Astrocyte of the spinal cord (primary cell): ENCODE data around the gene ACTL7B.

Experiments
- DNase-seq: peaks from one replicate; pipeline ENCODE4 v3.0.0; 2011; ENCODE audit warnings: low read depth, low spot score
- H3K4me3 ChIP-seq: 2 replicates; pipeline ENCODE4 v1.5.1; 2011; ENCODE audit warnings: low read depth, mild to moderate bottlenecking, low read length, moderate library complexity
- in situ Hi-C: cut with HindIII; loops from 2 replicates; pipeline ENCODE4 v1.10.0; 2017; ENCODE audit warnings: low sequenced_read_pairs
- TF ChIP-seq, protein P1 (sequence below): IDR thresholded peaks from 2 replicates; pipeline ENCODE4 v1.5.1; 2012; ENCODE audit warnings: low read depth, mild to moderate bottlenecking, low read length, inconsistent platforms

The ACTL7B gene

GRCh38 chr9:108812396-108813025 is 43.3 kb downstream of the ACTL7B start:
- no peak for DNase-seq
- TF ChIP-seq, protein P1, sequence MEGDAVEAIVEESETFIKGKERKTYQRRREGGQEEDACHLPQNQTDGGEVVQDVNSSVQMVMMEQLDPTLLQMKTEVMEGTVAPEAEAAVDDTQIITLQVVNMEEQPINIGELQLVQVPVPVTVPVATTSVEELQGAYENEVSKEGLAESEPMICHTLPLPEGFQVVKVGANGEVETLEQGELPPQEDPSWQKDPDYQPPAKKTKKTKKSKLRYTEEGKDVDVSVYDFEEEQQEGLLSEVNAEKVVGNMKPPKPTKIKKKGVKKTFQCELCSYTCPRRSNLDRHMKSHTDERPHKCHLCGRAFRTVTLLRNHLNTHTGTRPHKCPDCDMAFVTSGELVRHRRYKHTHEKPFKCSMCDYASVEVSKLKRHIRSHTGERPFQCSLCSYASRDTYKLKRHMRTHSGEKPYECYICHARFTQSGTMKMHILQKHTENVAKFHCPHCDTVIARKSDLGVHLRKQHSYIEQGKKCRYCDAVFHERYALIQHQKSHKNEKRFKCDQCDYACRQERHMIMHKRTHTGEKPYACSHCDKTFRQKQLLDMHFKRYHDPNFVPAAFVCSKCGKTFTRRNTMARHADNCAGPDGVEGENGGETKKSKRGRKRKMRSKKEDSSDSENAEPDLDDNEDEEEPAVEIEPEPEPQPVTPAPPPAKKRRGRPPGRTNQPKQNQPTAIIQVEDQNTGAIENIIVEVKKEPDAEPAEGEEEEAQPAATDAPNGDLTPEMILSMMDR, result no peak
- in situ Hi-C loops, result no loop called here
- no peak overlapping the region for H3K4me3 ChIP-seq

DNA sequence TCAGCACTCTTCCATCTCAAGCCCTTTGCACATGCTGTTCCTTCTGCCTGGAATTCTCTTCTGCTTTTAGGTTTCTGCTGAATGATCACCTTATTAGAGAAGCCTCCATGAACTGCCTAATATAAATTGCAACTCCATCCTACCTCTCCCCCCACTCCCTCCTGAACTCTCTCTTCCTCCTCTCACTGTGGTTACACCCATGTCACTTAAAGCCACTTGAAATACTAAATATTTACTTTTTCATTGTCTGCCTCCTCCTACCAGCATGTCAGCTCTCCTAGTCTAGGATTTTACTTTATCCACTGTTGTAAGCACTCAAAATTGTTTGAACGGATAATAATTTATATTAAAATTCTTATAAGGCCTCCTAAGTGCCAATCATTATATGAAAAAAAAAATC is 43.8 kb downstream of the ACTL7B start:
- in situ Hi-C loops, result no loop called here
- TF ChIP-seq, protein P1, result no peak
- no peak for DNase-seq
- no peak overlapping the region for H3K4me3 ChIP-seq

GRCh38 chr9:108809269-108809668 is 46.5 kb downstream of the ACTL7B start:
- in situ Hi-C loops, result no loop called here
- TF ChIP-seq, protein P1, result no peak

More at GRCh38 chr9:108809269-108809668, 46.5 kb downstream of the ACTL7B start:
- DNase-seq, result no peak
- H3K4me3 ChIP-seq, result no peak overlapping the region
